Stimulated activated CD8-positive, alpha-beta memory T cell treated with anti-CD3 and anti-CD28 coated beads, Interleukin-15, amount 100 ng/mL, for 48 hours (primary cell): ENCODE measurements around the gene ETFB.
"Not testable (repeated sequence)": the region's sequence is repeated elsewhere in the genome, so short reads cannot be mapped to it uniquely, and the experiment has no call there.

Experiments used
- DNase-seq, 2 donors: peaks; one replicate each; pipeline ENCODE4 v3.0.0-alpha.2; 2020; ENCODE audit warnings: low read depth in 2 of 2

Gene ETFB

DNA sequence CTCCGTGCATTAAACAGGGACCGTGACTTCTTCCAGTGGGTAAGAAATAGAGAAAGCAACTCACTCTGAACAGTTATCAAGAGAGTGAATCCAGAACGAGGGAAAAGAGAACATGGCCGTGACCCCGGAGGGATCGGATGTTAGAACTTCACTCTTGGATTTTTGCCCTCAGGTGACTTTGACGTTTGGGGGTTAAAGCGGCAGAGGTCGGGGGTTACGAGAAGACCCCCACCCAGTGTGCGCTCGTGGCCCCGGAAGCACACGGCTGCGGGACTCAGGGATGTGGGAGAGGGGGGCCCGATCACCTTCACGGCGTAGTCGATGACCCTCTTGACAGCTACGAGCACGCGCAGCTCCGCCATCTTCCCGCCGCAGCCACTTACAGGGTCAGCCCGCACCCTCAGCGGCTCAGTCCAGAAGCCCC lies at the start of gene ETFB:
TSS of gene ETFB (minus strand) at position 424 of the 424 bp plus-strand sequence. CDS start at position 362, 62 bp downstream.
- DNase-seq, result no peak

DNA sequence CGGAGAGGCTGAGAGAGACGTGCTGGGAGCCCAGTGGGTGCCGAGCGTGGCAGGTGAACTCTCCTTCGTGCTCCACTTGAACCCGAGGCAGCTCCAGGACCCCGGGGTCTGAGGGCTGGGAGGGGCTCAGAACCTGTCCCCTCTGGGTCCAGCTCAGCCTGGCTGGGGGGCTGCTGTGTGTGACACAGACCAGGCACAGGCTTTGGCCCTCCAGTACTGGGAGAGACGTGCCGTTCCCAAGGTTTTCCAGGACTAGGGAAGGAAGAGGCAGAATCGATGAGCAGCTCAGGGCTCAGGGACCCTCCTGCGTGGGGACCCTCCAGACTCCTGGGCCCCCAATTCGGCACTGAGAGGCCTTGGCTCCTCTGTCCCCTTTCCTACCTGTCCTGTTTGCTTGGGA lies 49.0 kb upstream of the ETFB start:
- DNase-seq, result no peak

DNA sequence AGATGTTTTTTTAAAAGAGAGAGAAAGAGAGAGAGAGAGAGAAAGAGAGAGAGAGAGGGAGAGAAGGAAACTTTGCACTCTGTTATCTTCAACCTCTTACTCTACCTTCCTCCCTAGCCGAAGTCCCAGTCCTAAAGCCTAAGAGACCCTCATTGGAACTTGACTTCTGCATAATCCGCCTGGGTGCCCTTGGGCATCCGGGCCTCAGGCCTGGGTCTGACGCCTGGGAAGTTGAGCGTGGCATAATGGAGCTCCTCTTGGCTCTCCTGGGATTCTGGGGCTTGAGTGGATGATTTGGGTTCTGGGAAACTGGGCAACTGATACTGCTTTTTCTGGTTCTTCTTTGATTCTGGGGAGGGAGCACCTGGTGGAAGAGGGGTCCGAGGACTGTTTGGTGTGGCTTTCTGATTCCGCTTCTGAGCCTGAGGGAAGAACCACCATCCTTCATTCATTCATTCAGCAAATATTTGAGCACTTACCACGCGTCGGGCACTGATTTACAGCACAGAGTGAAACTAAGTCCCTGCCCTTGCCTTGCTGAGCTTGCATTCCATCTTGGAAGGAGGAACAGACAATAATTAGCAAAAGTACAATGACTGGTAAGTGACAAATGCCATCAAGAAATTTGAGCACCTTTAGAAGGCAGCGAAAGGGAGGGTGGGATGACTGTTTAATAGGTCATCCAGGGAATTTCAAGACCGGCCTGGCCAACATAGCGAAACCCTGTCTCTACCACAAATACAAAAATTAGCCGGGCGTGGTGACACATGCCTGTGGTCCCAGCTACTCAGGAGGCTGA lies 45.0 kb upstream of the ETFB start:
- no peak for DNase-seq

DNA sequence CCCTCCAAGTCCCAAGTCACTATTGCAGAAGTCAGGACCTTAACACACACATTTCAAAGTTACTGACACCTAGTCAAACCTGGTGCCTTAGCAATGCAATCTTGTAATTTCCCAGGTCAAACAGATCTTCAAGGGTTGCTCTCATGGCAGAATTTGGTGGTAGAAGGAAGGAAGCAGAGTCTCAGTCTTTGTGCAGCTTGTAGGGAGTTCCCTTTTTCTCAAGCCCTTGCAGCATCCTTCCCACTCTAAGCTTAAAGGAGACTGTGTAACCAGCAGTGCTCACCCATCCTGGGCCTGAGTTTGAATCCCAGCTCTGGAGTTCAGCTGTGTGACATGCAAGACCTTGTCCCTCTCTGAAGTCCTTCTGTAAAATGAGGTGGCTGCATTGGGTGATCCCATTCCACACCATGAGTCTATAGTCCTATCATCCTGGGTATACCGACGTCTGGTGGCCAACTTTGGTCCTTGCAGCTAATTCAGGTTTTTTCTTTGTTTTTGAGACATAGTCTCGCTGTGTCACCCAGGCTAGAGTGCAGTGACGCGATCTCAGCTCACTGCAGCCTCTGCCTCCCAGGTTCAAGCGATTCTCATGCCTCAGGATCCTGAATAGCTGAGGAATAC lies 41.4 kb upstream of the ETFB start:
- DNase-seq, result no peak

DNA sequence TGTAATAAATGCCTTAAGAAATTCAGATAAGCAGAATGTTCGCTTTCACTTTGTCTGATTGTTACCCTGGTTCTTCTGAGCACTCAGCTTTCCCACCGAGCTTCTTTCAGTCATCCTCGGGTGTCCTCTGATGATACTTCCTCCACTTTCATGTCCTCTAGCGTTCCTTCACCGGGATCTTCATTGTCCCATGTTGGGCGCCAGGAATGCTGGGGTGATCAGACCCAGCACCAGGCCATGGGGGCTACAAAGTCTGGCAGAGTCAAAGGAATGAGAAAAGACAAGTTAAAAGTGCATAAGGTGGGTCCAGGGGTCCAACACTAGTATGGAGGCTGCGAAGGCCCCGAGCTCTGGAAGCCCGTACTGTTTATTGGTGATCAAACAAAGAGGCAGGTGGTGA lies 35.9 kb upstream of the ETFB start:
- DNase-seq, result no peak

DNA sequence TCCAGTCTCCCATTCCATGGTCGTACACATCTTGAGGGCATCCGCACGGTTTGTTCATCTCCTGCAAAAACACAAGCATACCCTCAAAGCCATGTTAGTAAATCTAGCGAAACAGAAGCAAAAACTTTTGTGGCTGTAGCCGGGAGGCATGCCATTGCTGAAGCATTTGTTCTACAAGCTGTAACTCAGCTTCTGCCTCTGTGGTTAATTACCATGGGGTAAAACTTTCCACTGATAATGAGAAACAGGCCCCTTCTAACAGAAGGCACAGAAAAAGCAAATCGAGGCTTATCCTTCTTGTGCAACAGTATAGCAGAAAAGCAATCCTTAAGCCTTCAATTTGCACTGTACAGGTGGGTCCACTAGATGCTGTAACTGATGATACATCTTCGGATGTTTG lies 33.7 kb upstream of the ETFB start:
- not testable (repeated sequence) for DNase-seq

DNA sequence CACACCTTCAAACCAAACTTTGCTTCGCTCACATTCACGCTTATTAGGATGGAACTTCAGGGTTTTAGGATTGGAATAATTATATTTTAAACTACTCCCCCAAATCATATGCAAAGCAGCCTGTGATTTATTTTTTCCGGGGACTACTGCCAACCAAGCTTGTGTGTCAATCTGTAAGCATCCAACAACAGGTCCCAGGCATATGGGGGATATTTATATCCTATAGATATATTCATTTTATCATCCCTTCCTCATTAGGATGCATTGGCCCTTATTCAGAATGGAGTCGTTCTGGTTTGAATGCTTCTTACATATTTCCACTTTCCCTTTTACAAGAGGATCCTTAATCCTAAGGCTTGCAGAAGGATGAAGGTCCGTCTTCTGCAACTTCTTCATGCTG lies 33.0 kb upstream of the ETFB start:
- no peak for DNase-seq

DNA sequence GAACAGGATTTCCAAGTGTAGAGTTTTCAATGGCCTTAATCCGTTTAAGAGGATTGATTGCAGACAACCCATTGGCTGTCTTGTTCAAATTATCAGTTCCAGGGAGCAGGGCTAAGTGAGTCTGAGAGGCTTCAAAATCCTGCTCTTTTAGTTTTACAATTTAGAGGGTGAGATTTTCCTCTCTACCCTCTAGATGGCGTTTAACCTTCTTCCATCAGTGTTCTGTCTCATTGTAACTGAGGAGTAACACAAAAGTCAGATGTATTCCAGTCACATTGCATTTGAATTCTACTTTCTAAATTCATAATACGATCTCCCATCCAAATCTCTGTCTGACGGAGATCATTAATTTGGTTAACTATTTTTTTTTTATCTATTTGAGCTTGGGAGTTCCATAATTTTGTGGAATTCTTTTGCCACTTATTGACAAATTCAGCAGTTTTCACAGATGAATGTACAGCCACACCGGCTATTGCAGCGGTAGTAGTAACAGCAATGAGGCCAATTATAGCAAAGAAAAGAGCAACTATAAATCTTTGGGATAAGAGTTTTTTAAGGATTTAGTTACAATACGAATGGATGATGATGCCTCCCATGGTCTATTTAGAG lies 32.0 kb upstream of the ETFB start:
- no peak for DNase-seq

DNA sequence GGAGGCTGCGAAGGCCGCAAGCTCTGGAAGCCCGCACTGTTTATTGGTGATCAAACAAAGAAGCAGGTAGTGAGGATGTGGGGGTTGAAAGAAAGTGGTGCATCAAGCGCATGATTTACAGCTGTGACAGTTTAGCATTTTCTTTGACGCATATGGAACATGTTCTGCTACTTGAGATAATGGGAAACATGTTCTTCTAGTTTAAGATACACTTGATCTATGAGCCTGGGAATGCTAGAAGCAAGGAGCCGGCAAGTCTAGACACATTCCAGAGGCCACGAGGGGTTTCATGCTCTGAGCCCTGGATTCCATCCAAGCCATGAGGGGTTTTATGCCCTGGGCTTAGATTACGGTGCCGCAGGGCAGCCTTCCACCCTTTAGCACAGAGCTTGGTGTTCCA lies 31.3 kb upstream of the ETFB start:
- DNase-seq, result not testable (repeated sequence)

DNA sequence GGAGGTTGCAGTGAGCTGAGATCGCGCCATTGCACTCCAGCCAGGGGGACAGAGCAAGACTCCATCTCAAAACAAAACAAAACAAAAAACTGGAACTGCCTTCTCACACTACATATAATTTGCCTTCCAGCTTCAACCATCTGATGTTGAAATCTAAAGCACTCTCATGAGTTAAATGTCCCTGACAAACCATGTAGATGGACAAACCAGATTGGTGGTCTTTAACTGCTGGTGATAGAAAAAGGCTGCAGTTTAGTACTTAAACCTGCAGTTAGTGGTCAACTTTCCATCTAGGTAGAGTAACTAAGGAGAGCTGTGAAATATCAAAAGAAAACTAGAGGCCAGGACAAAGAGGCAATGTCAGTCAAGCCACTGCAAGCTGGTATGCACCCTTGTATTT lies 30.0 kb upstream of the ETFB start:
- DNase-seq, result no peak

DNA sequence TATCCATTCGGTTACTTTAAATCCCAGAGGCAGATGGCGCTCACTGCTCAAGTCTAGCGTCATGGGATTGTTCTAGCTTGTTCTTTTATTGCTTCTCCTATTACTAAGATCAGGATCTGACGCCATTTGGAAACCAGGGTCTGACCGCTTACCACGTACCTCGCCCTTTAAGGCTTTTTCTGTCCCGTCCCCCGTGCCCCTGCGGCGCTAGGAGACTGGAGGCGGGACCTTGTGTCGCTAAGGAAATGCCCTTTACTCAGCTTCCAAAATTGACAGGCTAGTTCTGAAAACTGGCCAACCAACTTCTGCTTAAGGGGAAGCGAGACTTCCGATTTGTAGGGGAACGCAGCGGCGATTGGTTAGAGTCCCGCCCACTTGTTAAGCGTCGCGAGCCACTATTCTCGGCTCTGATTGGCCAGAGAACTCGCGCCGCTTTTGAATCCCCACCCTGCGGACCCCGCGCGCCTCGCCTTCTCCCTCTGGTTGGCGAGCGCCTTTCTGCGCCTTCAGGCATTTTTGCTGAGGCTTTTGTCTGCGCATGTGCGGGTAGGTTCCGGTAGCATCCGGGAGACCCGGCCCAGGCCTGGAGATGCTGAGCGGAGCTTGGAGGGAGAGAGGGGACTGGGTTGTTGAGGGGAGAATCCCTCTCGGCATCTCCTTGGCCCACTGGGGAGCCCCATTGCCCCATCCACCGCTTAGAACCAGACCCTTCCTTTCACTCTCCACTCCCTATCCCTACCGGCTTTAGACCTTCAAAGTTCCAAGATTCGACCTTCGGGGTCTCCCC lies 28.1 kb upstream of the ETFB start:
- DNase-seq, result peak; percentile 97

DNA sequence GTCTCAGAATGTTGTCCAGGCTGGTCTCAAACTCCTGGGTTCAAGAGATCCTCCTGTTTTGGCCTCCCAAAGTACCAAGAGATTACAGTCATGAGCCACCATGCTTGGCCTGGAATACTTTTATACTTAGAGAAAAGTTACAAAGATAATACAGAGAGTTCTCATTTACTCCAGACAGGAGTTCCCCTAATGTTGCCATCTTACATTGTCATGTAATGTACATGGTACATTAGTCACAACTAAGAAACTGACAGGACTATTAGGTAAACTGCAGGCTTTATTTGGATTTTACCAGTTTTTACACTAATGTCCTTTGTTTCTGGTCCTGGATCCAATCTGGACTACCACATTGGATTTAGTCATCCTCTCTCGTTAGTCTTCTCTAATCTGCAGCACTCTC lies 26.5 kb upstream of the ETFB start:
- DNase-seq, result no peak

DNA sequence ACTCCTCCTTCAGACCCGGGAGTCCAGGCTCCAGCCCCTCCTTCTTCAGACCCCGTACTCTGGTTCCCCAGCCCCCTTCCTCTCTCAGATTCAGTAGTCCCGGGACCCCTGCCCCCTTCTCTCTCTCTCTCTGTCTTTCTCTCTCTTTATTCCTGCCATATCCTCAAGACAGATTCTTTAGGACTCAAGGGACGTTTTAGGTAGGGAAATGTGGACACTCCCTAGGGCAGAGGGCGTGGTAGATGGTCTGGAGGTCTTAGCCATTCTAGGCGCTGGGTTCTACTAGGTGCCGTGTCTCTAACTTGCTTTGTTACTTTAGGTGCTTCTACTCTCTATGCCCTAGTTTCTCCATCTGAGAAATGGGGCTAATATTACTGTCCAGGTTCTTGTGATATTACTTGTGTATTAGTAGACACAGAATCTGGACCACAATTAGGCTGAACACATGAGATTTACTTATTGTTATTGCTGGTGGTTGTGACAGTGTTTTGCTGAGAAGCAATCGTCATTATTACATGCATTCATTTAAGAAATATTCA lies 25.0 kb upstream of the ETFB start:
- no peak for DNase-seq

DNA sequence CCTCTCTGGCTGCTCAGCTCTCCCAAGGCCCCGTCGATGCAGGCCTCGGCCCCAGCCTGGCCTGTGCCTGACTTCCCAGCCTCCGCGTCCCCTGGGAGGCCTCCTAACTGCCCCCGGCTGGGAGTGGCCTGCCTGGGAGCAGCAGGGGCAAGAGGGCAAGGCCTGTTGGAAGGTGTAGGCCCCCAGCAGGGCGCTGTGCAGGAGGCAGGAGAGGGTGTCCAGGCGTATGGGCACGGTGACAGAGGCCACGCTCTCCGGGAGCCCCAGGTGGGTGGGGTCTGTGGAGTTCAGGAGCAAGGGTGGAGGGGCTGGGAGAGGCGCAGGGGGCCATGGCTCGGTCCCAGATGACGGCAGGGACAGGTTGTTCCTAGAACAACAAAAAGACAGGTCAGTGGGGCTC lies 23.0 kb upstream of the ETFB start:
- DNase-seq, result no peak

DNA sequence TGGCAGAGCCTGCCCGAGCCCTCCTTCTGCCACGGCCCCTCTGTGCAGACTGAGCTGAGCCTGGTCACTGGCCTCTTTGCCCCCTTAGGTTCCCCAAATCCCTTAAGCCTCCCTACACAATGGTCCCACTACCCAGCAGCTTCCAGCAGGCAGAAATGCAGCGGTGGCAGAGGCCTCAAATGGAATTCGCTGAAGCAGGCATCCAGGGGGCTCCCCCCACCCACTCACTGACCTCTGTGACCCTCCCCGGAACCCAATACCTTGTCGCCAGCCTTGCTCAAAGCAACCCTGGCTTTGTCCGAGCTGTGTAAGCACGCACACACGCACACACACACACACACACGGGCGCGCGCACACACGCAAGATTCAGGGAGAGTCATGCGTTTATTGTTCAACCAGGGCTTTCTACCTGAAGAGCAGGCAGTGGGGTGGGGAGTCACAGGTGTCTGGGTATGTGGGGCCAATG lies 21.8 kb upstream of the ETFB start, which contains the start of gene LIM2:
TSS of gene LIM2 (minus strand) at position 51 of the 466 bp plus-strand sequence. CDS start 531 bp downstream, outside the sequence.
- DNase-seq, result no peak

DNA sequence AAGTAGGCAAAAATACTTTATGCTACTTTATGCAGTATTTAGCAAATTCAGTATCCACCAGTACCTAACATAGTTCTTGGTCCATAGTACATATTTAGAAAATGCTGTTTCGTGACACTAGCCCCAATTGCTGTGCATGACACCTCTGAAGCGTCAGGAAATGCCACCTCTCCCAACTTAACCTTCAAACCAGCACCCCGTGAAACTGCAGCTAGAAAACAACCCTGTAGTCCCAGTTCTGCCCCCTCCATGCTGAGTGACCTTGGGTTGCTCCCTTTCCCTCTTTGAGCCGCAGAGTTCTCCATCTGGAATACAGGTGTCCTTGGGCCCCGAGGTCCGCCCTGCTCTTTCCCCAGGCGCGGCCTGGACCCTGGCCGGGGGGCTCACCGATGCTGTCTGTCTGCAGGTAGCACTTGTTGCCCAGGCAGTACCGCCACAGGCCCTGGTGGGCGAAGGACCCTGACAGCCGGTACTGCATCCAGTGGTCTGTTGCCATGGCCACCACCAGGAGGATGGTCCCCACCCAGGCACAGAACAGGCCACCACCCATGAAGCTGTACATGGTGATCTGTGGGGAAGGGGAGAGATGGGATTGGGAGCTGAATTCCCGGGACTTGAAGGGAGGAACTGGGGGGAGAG lies 20.8 kb upstream of the ETFB start:
- no peak for DNase-seq

DNA sequence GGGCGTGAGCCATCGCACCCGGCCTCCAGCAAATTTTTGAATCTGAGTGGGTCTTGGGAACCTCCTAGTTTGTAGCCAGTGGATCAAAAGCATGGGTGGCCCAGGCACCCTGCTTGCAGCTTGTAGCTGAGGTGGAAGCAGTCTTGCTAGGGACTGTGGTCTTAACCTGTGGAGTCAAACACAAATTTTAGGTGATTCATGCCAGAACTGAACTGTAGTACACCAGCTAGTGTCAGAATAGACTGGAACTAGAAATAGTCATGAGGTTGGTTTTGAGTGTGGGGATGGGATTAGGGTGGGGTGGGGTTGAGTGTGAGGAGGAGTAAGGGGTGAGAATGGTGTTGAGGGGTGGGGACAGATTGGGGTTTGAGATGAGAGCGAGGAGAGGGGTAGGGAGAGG lies 15.8 kb upstream of the ETFB start:
- DNase-seq, result no peak

DNA sequence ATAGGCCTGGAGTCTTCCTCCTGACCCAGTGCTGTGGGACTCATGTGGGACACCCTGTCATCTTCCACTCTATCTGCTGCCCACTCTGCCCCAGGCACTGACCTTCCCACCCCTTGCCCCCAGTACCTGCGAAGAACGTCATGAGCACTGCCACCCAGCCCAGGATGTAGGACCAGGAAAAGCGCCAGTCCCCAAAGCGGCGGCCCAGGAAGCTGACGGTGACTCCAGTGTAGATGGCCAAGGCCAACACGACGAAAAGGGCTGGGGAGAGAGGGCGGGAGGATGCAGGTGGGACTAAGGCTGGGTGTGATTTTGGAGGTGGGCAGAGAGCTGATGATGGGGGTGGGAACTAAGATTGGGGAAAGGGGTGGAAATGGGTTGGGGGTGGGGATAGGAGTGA lies 14.2 kb upstream of the ETFB start:
- no peak for DNase-seq

DNA sequence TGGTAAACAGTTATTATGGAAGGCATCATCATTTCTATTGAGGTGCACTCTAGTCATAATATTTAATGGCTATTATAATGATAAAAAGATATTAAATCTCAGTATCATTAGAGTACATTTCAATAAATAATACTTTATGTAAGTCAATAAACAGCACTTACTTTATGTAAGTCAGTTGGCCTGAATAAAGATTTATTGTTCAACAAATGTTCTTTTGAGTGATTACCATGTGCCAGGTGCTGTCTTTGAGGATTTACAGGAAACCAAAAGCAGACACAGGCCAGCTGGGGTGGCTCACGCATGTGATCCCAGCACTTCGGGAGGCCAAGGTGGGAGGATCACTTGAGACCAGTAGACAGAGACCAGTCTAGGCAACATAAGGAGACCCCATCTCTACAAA lies 11.2 kb upstream of the ETFB start:
- DNase-seq, result no peak

DNA sequence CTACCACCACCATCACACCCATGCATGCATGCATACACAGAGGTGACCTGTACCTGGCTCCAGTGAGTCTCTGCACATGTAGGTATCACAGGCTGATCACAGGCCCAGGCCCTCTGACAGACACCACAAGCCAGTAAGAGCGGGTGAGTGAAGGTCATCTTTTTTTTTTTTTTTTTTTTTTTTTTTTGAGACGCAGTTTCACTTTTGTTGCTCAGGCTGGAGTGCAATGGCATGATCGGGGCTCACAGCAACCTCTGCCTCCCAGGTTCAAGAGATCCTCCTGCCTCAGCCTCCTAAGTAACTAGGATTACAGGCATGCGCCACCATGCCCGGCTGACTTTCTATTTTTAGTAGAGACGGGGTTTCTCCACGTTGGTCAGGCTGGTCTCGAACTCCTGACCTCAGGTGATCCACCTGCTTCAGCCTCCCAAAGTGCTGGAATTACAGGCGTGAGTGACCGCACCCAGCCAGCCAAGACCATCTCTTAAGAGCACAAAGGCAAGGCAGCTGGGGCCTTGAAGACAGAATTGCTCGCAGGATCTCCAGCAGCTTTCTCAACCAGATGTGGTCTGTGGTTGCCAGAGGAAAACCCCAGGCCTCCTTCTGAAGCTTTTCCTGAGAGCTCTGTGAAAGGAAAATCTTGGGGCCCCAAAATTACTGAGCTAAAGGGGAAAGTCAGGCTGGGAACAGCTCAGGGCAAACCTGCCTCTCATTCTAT lies 9.5 kb upstream of the ETFB start:
- peak; percentile 43 to 64 for DNase-seq
